ENCODE data around the gene BTF3.
"Not testable (repeated sequence)": the region's sequence is repeated elsewhere in the genome, so short reads cannot be mapped to it uniquely, and the experiment has no call there.

- not testable (repeated sequence) for TF ChIP-seq EZH2 (IDR thresholded peaks at IDR 0.05; ENCODE audit: insufficient read depth, poor library complexity, severe bottlenecking); EZH2phosphoT487 (IDR thresholded peaks at IDR 0.05; ENCODE audit: insufficient read depth, low read depth)
Measured at GRCh38 chr5:73508521-73508920, 10.3 kb downstream of the BTF3 start.

Data from GM23248 (cell line).